ENCODE data around the gene S100A13.

GRCh38 chr1:153602749-153603148, 24.6 kb downstream of the S100A13 start:
- no peak for TF ChIP-seq ZFP3 (CRISPR knock-in tag; IDR thresholded peaks at IDR 0.05)
- TF ChIP-seq, protein P1, sequence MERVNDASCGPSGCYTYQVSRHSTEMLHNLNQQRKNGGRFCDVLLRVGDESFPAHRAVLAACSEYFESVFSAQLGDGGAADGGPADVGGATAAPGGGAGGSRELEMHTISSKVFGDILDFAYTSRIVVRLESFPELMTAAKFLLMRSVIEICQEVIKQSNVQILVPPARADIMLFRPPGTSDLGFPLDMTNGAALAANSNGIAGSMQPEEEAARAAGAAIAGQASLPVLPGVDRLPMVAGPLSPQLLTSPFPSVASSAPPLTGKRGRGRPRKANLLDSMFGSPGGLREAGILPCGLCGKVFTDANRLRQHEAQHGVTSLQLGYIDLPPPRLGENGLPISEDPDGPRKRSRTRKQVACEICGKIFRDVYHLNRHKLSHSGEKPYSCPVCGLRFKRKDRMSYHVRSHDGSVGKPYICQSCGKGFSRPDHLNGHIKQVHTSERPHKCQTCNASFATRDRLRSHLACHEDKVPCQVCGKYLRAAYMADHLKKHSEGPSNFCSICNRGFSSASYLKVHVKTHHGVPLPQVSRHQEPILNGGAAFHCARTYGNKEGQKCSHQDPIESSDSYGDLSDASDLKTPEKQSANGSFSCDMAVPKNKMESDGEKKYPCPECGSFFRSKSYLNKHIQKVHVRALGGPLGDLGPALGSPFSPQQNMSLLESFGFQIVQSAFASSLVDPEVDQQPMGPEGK (CRISPR knock-in tag; IDR thresholded peaks at IDR 0.05; ENCODE audit: borderline replicate concordance) = no peak
- TF ChIP-seq ZFP30 (CRISPR knock-in tag; IDR thresholded peaks at IDR 0.05) = no peak
- TF ChIP-seq POU6F1 (CRISPR knock-in tag; IDR thresholded peaks at IDR 0.05; ENCODE audit: borderline replicate concordance, low read depth) = no peak
- no peak for TF ChIP-seq PPARA (CRISPR knock-in tag; IDR thresholded peaks at IDR 0.05; ENCODE audit: borderline replicate concordance)
- TF ChIP-seq ISL1 (CRISPR knock-in tag; IDR thresholded peaks at IDR 0.05) = no peak
- no peak for TF ChIP-seq ARNTL (CRISPR knock-in tag; IDR thresholded peaks at IDR 0.05; ENCODE audit: borderline replicate concordance, low read depth)
- no peak for TF ChIP-seq ZC3H10 (CRISPR knock-in tag; IDR thresholded peaks at IDR 0.05)
- no peak for TF ChIP-seq TCF4 (CRISPR knock-in tag; IDR thresholded peaks at IDR 0.05; ENCODE audit: borderline replicate concordance)
- TF ChIP-seq, protein P2, sequence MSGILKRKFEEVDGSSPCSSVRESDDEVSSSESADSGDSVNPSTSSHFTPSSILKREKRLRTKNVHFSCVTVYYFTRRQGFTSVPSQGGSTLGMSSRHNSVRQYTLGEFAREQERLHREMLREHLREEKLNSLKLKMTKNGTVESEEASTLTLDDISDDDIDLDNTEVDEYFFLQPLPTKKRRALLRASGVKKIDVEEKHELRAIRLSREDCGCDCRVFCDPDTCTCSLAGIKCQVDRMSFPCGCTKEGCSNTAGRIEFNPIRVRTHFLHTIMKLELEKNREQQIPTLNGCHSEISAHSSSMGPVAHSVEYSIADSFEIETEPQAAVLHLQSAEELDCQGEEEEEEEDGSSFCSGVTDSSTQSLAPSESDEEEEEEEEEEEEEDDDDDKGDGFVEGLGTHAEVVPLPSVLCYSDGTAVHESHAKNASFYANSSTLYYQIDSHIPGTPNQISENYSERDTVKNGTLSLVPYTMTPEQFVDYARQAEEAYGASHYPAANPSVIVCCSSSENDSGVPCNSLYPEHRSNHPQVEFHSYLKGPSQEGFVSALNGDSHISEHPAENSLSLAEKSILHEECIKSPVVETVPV (CRISPR knock-in tag; IDR thresholded peaks at IDR 0.05) = no peak
- TF ChIP-seq CSDC2 (CRISPR knock-in tag; IDR thresholded peaks at IDR 0.05) = no peak
- no peak for TF ChIP-seq ZNF70 (CRISPR knock-in tag; IDR thresholded peaks at IDR 0.05)
